Loucy (cell line): ENCODE measurements around the gene PAM16.

ENCODE experiments used
- H2AFZ ChIP-seq: fragments of 200-600 bp; sonication (generic); 2 replicates; pipeline ENCODE4 v1.6.0; 2016; ENCODE audit warnings: antibody characterized with exemption, mild to moderate bottlenecking, low read length, moderate library complexity
- H3F3A ChIP-seq: fragments of 200-600 bp; 2 replicates; pipeline ENCODE4 v1.6.0; 2016; ENCODE audit warnings: antibody characterized with exemption, low read depth, mild to moderate bottlenecking
- H3K27me3 ChIP-seq: fragments of 200-600 bp; sonication (generic); 2 replicates; pipeline ENCODE4 v1.6.1; 2014; ENCODE audit warnings: low read length, mild to moderate bottlenecking; ENCODE audit not compliant: insufficient read depth, poor library complexity, severe bottlenecking
- H3K36me3 ChIP-seq: fragments of 200-600 bp; sonication (generic); 2 replicates; pipeline ENCODE4 v1.6.1; 2016; ENCODE audit warnings: low read length; ENCODE audit not compliant: insufficient read depth
- H3K4me1 ChIP-seq: fragments of 200-600 bp; sonication (generic); 2 replicates; pipeline ENCODE4 v1.5.1; 2014; ENCODE audit warnings: low read length, mild to moderate bottlenecking; ENCODE audit not compliant: insufficient read depth, poor library complexity, severe bottlenecking
- H3K4me2 ChIP-seq: fragments of 200-600 bp; sonication (generic); 2 replicates; pipeline ENCODE4 v1.6.0; 2014; ENCODE audit warnings: antibody characterized with exemption, low read length, low read depth, mild to moderate bottlenecking; ENCODE audit not compliant: poor library complexity, severe bottlenecking
- H3K4me3 ChIP-seq: fragments of 200-600 bp; sonication (generic); 2 replicates; pipeline ENCODE4 v1.5.1; 2014; ENCODE audit warnings: low read length, mild to moderate bottlenecking, mixed read lengths; ENCODE audit not compliant: poor library complexity, severe bottlenecking
- H3K79me2 ChIP-seq: fragments of 200-600 bp; sonication (generic); 2 replicates; pipeline ENCODE4 v1.6.1; 2014; ENCODE audit warnings: low read length; ENCODE audit not compliant: insufficient read depth
- H3K9ac ChIP-seq: fragments of 200-600 bp; sonication (generic); 2 replicates; pipeline ENCODE4 v1.6.0; 2014; ENCODE audit warnings: mild to moderate bottlenecking, low read depth, low read length, moderate library complexity; ENCODE audit not compliant: poor library complexity, severe bottlenecking
- H3K9me2 ChIP-seq: fragments of 200-600 bp; sonication (generic); replicated peaks from 2 replicates; pipeline ENCODE4 v1.6.1; 2016; ENCODE audit warnings: low read depth, low read length, mixed read lengths
- H3K9me3 ChIP-seq: fragments of 200-600 bp; sonication (generic); 2 replicates; pipeline ENCODE4 v1.6.1; 2014; ENCODE audit warnings: mild to moderate bottlenecking, antibody characterized with exemption, low read length, low read depth; ENCODE audit not compliant: insufficient read depth
- H4K20me1 ChIP-seq: fragments of 200-600 bp; sonication (generic); 2 replicates; pipeline ENCODE4 v1.6.0; 2014; ENCODE audit warnings: antibody characterized with exemption, low read length, mild to moderate bottlenecking; ENCODE audit not compliant: insufficient read depth, poor library complexity, severe bottlenecking
- CTCF ChIP-seq: fragments of 200-600 bp; sonication (generic); conservative IDR thresholded peaks from 2 replicates; pipeline ENCODE4 v1.5.1; 2014; ENCODE audit warnings: mild to moderate bottlenecking, antibody characterized with exemption, low read length
- EZH2phosphoT487 ChIP-seq: fragments of 200-600 bp; IDR thresholded peaks from 2 replicates; pipeline ENCODE4 v1.6.1; 2018; ENCODE audit warnings: antibody characterized with exemption, mild to moderate bottlenecking, moderate library complexity, borderline replicate concordance

PAM16 gene

GRCh38 chr16:4358236-4358635 is 7.1 kb upstream of the PAM16 start:
- Histone ChIP-seq H3K4me2 (no peak overlapping the region), H3K9me2 (no peaks in the 10 kb centered on the region), H2AFZ (no peak overlapping the region), H3K4me3 (no peak overlapping the region), H3K9me3 (no peaks in the 10 kb centered on the region), H3K79me2 (no peaks in the 10 kb centered on the region), H3F3A (no peaks in the 10 kb centered on the region), H4K20me1 (no peaks in the 10 kb centered on the region), H3K9ac (no peak overlapping the region), H3K27me3 (no peaks in the 10 kb centered on the region), H3K4me1 (no peaks in the 10 kb centered on the region), H3K36me3 (peaks cover 4% of the 10 kb centered on the region; the same call in 1 of the 2 replicates)
- TF ChIP-seq EZH2phosphoT487: no peak
- no peak for TF ChIP-seq CTCF

- Histone ChIP-seq H3K4me3 (no peak overlapping the region), H3K36me3 (no peaks in the 10 kb centered on the region; the same call in 1 of the 2 replicates), H3K9me2 (no peaks in the 10 kb centered on the region), H3K4me2 (no peak overlapping the region), H4K20me1 (no peaks in the 10 kb centered on the region), H3F3A (no peaks in the 10 kb centered on the region), H3K4me1 (no peaks in the 10 kb centered on the region), H3K27me3 (no peaks in the 10 kb centered on the region), H3K9ac (no peak overlapping the region), H2AFZ (no peak overlapping the region), H3K79me2 (no peaks in the 10 kb centered on the region), H3K9me3 (no peaks in the 10 kb centered on the region)
- no peak for TF ChIP-seq EZH2phosphoT487
- TF ChIP-seq CTCF: no peak
Observed at GRCh38 chr16:4356820-4357219, 5.7 kb upstream of the PAM16 start.

- Histone ChIP-seq H3K9ac (no peak overlapping the region), H2AFZ (no peak overlapping the region), H3K27me3 (no peaks in the 10 kb centered on the region), H4K20me1 (no peaks in the 10 kb centered on the region), H3K79me2 (peaks cover 12% of the 10 kb centered on the region; the same call in 1 of the 2 replicates), H3K36me3 (no peaks in the 10 kb centered on the region; the same call in 1 of the 2 replicates), H3K4me3 (no peak overlapping the region), H3K9me3 (no peaks in the 10 kb centered on the region), H3K9me2 (no peaks in the 10 kb centered on the region), H3F3A (no peaks in the 10 kb centered on the region), H3K4me2 (no peak overlapping the region), H3K4me1 (no peaks in the 10 kb centered on the region)
- no peak for TF ChIP-seq CTCF
Observed at GRCh38 chr16:4354512-4355409, 3.6 kb upstream of the PAM16 start.
